Breast epithelium (tissue), 3 donors: ENCODE results near the gene PTPRN2.

ENCODE experiments used
- CTCF ChIP-seq, 3 donors: fragments of 450-650 bp; IDR thresholded peaks; one replicate each; pipeline ENCODE4 v1.5.1; 2016 to 2017; ENCODE audit warnings: antibody characterized with exemption in 3 of 3, mild to moderate bottlenecking in 3 of 3, moderate library complexity in 3 of 3
- POLR2A ChIP-seq: fragments of 450-650 bp; IDR thresholded peaks from one replicate; pipeline ENCODE4 v1.6.1; 2016; ENCODE audit warnings: antibody characterized with exemption, mild to moderate bottlenecking, moderate library complexity
- POLR2AphosphoS5 ChIP-seq, 3 donors: sonication (generic); formaldehyde crosslinking; IDR thresholded peaks; one replicate each; pipeline ENCODE4 v1.6.1; 2017; ENCODE audit warnings: antibody characterized with exemption in 3 of 3

GRCh38 chr7:158323741-158324396 lies 263.8 kb downstream of the PTPRN2 start:
- TF ChIP-seq CTCF (IDR thresholded peaks at IDR 0.05) (no peak), POLR2A (no peak), POLR2AphosphoS5 (IDR thresholded peaks at IDR 0.05) (no peak)
